ENCODE measurements around the gene RXRA.

The RXRA gene

GRCh38 chr9:134291961-134292871, 34.0 kb upstream of the RXRA start:
- Histone ChIP-seq H3K27me3 (ENCODE audit: insufficient read depth, low read length) (no peaks in the 10 kb centered on the region), H3K9me3 (ENCODE audit: low read length) (no peaks in the 10 kb centered on the region), H3K4me3 (ENCODE audit: low read depth, low read length, poor library complexity, severe bottlenecking) (no peak overlapping the region), H3K27ac (ENCODE audit: low read depth, low read length, poor library complexity, severe bottlenecking) (peak overlapping the region; percentile 84), H4K20me1 (ENCODE audit: insufficient read depth, low read length) (no peaks in the 10 kb centered on the region), H2AFZ (ENCODE audit: low read length) (no peak overlapping the region), H3K4me1 (ENCODE audit: insufficient read depth, low read length, severe bottlenecking) (peaks cover 66% of the 10 kb centered on the region), H3K79me2 (ENCODE audit: insufficient read depth, low read length) (no peaks in the 10 kb centered on the region), H3K9me2 (ENCODE audit: low read depth, low read length) (no peaks in the 10 kb centered on the region), H3K36me3 (ENCODE audit: insufficient read depth, low read length) (no peaks in the 10 kb centered on the region), H3F3A (ENCODE audit: insufficient read depth, low read length) (no peaks in the 10 kb centered on the region), H3K4me2 (ENCODE audit: low read length) (peak overlapping the region; percentile 37; the same call in 1 of the 2 replicates), H3K9ac (ENCODE audit: low read length) (peak overlapping the region; percentile 49; the same call in 1 of the 2 replicates)
- TF ChIP-seq EZH2 (IDR thresholded peaks at IDR 0.05; ENCODE audit: borderline replicate concordance, low read length) (no peak), CTCF (IDR thresholded peaks at IDR 0.05; ENCODE audit: low read length) (no peak)

GRCh38 chr9:134293031-134293521, 33.2 kb upstream of the RXRA start:
- H3K27ac ChIP-seq (ENCODE audit: low read depth, low read length, poor library complexity, severe bottlenecking) = peak overlapping the region; percentile 84
- no peaks in the 10 kb centered on the region for H3K36me3 ChIP-seq (ENCODE audit: insufficient read depth, low read length)
- H3K4me3 ChIP-seq (ENCODE audit: low read depth, low read length, poor library complexity, severe bottlenecking) = no peak overlapping the region
- no peaks in the 10 kb centered on the region for H3F3A ChIP-seq (ENCODE audit: insufficient read depth, low read length)
- H3K9ac ChIP-seq (ENCODE audit: low read length) = peak overlapping the region; percentile 49; the same call in 1 of the 2 replicates
- H3K4me1 ChIP-seq (ENCODE audit: insufficient read depth, low read length, severe bottlenecking) = peaks cover 59% of the 10 kb centered on the region
- H3K9me2 ChIP-seq (ENCODE audit: low read depth, low read length) = no peaks in the 10 kb centered on the region
- H3K9me3 ChIP-seq (ENCODE audit: low read length) = no peaks in the 10 kb centered on the region
- peak overlapping the region; percentile 37 for H3K4me2 ChIP-seq (ENCODE audit: low read length)
- no peaks in the 10 kb centered on the region; the same call in 1 of the 2 replicates for H3K27me3 ChIP-seq (ENCODE audit: insufficient read depth, low read length)
- H2AFZ ChIP-seq (ENCODE audit: low read length) = no peak overlapping the region
- no peak for TF ChIP-seq CTCF (IDR thresholded peaks at IDR 0.05; ENCODE audit: low read length)
- no peak for TF ChIP-seq EZH2 (IDR thresholded peaks at IDR 0.05; ENCODE audit: borderline replicate concordance, low read length)
- H4K20me1 ChIP-seq (ENCODE audit: insufficient read depth, low read length) = no peaks in the 10 kb centered on the region
- no peaks in the 10 kb centered on the region for H3K79me2 ChIP-seq (ENCODE audit: insufficient read depth, low read length)

- no peaks in the 10 kb centered on the region for H3K79me2 ChIP-seq (ENCODE audit: insufficient read depth, low read length)
- H3F3A ChIP-seq (ENCODE audit: insufficient read depth, low read length) = no peaks in the 10 kb centered on the region
- no peak overlapping the region for H2AFZ ChIP-seq (ENCODE audit: low read length)
- H3K4me2 ChIP-seq (ENCODE audit: low read length) = peak overlapping the region; percentile 37
- no peaks in the 10 kb centered on the region for H3K36me3 ChIP-seq (ENCODE audit: insufficient read depth, low read length)
- peaks cover 53% of the 10 kb centered on the region for H3K4me1 ChIP-seq (ENCODE audit: insufficient read depth, low read length, severe bottlenecking)
- no peak for TF ChIP-seq CTCF (IDR thresholded peaks at IDR 0.05; ENCODE audit: low read length)
- no peak for TF ChIP-seq EZH2 (IDR thresholded peaks at IDR 0.05; ENCODE audit: borderline replicate concordance, low read length)
- peak overlapping the region; percentile 18 for H3K4me3 ChIP-seq (ENCODE audit: low read depth, low read length, poor library complexity, severe bottlenecking)
- no peaks in the 10 kb centered on the region for H4K20me1 ChIP-seq (ENCODE audit: insufficient read depth, low read length)
- H3K27ac ChIP-seq (ENCODE audit: low read depth, low read length, poor library complexity, severe bottlenecking) = peak overlapping the region; percentile 84
- H3K9me3 ChIP-seq (ENCODE audit: low read length) = no peaks in the 10 kb centered on the region
- H3K9ac ChIP-seq (ENCODE audit: low read length) = peak overlapping the region; percentile 49; the same call in 1 of the 2 replicates
- H3K9me2 ChIP-seq (ENCODE audit: low read depth, low read length) = no peaks in the 10 kb centered on the region
- no peaks in the 10 kb centered on the region; the same call in 1 of the 2 replicates for H3K27me3 ChIP-seq (ENCODE audit: insufficient read depth, low read length)
Measured at GRCh38 chr9:134293611-134294152, 32.6 kb upstream of the RXRA start.
